HepG2 (cell line): ENCODE measurements around the gene CNPPD1. TPM values are rescaled to one million over a fixed set of nuclear protein-coding genes. Genes with fewer than 3 reads are reported as not detected.

ENCODE experiments used
- ATF7 ChIP-seq, 2 experiments: fragments of 450-650 bp in 1 of 2; sonication (generic) in 1 of 2; formaldehyde crosslinking in 1 of 2; IDR thresholded peaks; 2 replicates each; pipeline versions ENCODE4 v1.4.0 to v1.6.1; 2016 to 2020; ENCODE audit warnings: antibody characterized with exemption in 1 of 2, mild to moderate bottlenecking in 1 of 2, missing genetic modification reagents in 1 of 2
- BCL6 ChIP-seq: IDR thresholded peaks from 2 replicates; pipeline ENCODE4 v1.6.1; 2016; ENCODE audit warnings: missing genetic modification reagents, missing compliant biosample characterization
- GFI1 ChIP-seq: sonication (generic); formaldehyde crosslinking; IDR thresholded peaks from 2 replicates; pipeline ENCODE4 v1.5.0; 2020; ENCODE audit warnings: missing genetic modification reagents, mild to moderate bottlenecking, borderline replicate concordance
- HDAC1 ChIP-seq: sonication (generic); formaldehyde crosslinking; IDR thresholded peaks from 2 replicates; pipeline ENCODE4 v1.5.1; 2020; ENCODE audit warnings: mild to moderate bottlenecking, missing genetic modification reagents
- HHEX ChIP-seq: IDR thresholded peaks from 2 replicates; pipeline ENCODE4 v1.6.1; 2016; ENCODE audit warnings: control low read depth
- SALL2 ChIP-seq: sonication (generic); formaldehyde crosslinking; IDR thresholded peaks from 2 replicates; pipeline ENCODE4 v1.8.1; 2023; ENCODE audit warnings: mild to moderate bottlenecking, missing genetic modification reagents, inconsistent platforms
- SP5 ChIP-seq: IDR thresholded peaks from 2 replicates; pipeline ENCODE4 v1.6.1; 2016; ENCODE audit warnings: low read depth, borderline replicate concordance
- TAF15 ChIP-seq: fragments of 200-400 bp; formaldehyde crosslinking; IDR thresholded peaks from one replicate; pipeline ENCODE4 v1.6.1; 2018; ENCODE audit warnings: mild to moderate bottlenecking, low read depth, low read length; ENCODE audit not compliant: poor library complexity, severe bottlenecking
- ZNF432 ChIP-seq: sonication (generic); formaldehyde crosslinking; IDR thresholded peaks from 2 replicates; pipeline ENCODE4 v1.5.0; 2020; ENCODE audit warnings: missing genetic modification reagents, mild to moderate bottlenecking, borderline replicate concordance
- ZNF510 ChIP-seq: sonication (generic); formaldehyde crosslinking; IDR thresholded peaks from 2 replicates; pipeline ENCODE4 v1.4.0; 2020; ENCODE audit warnings: low read depth, mild to moderate bottlenecking, missing genetic modification reagents
- ZNF549 ChIP-seq: sonication (generic); formaldehyde crosslinking; IDR thresholded peaks from 2 replicates; pipeline ENCODE4 v1.5.0; 2020; ENCODE audit warnings: missing genetic modification reagents
- ZNF7 ChIP-seq: IDR thresholded peaks from 2 replicates; pipeline ENCODE4 v1.6.1; 2016; ENCODE audit warnings: missing biosample characterization, missing genetic modification reagents
- ZNF737 ChIP-seq: sonication (generic); formaldehyde crosslinking; IDR thresholded peaks from 2 replicates; pipeline ENCODE4 v1.5.0; 2020; ENCODE audit warnings: missing genetic modification reagents, mild to moderate bottlenecking, borderline replicate concordance
- ZNF766 ChIP-seq: sonication (generic); formaldehyde crosslinking; IDR thresholded peaks from 2 replicates; pipeline ENCODE4 v1.5.0; 2020; ENCODE audit warnings: missing genetic modification reagents, borderline replicate concordance
- polyA plus RNA-seq, 8 experiments: library from polyadenylated mRNA; depleted of rRNA in 3 of 8; stranded (reverse) in 7 of 8; unstranded in 1 of 8; fragments of >200 nt; fragmentation: Illumina TruSeq in 4 of 8; extraction: Trizol in 4 of 8; gene quantifications; 2 replicates each; pipeline versions ENCODE4 v1.2.1 to v1.2.3, GENCODE V29; 2011 to 2016; ENCODE audit warnings: low read depth in 4 of 8, missing spikeins in 1 of 8, mixed read lengths in 1 of 8; ENCODE audit not compliant: insufficient read depth in 1 of 8
- total RNA-seq, 5 experiments: library from RNA; depleted of rRNA; stranded (reverse); fragments of >200 nt; fragmentation: Illumina TruSeq; extraction: Trizol; gene quantifications; 2 replicates each; pipeline ENCODE4 v1.2.3, GENCODE V29; 2016; ENCODE audit warnings: low read depth in 1 of 5
- TF ChIP-seq, protein P1 (sequence below), 2 experiments: sonication (generic) in 1 of 2; formaldehyde crosslinking in 1 of 2; IDR thresholded peaks; 2 replicates each; pipeline versions ENCODE4 v1.6.1 to v1.9.0; 2014 to 2022; ENCODE audit warnings: antibody characterized with exemption in 1 of 2, borderline replicate concordance in 1 of 2, inconsistent platforms in 1 of 2, low read depth in 1 of 2, missing genetic modification reagents in 1 of 2
- TF ChIP-seq, protein P2 (sequence below): sonication (generic); formaldehyde crosslinking; IDR thresholded peaks from 2 replicates; pipeline ENCODE4 v1.4.0; 2020; ENCODE audit warnings: low read depth, mild to moderate bottlenecking, missing genetic modification reagents
- TF ChIP-seq, protein P3 (sequence below): sonication (generic); formaldehyde crosslinking; conservative IDR thresholded peaks from 2 replicates; pipeline ENCODE4 v1.8.0; 2022; ENCODE audit warnings: missing genetic modification reagents
- TF ChIP-seq, protein P4 (sequence below): sonication (generic); formaldehyde crosslinking; IDR thresholded peaks from 2 replicates; pipeline ENCODE4 v1.5.1; 2020; ENCODE audit warnings: missing genetic modification reagents, mild to moderate bottlenecking, borderline replicate concordance

The CNPPD1 gene
- total and polyA plus RNA-seq, 2 of the 13 experiments (the other 11 are each of a cell fraction or from before 2014, with no cell fraction given): 35.5 to 49.4 TPM

DNA sequence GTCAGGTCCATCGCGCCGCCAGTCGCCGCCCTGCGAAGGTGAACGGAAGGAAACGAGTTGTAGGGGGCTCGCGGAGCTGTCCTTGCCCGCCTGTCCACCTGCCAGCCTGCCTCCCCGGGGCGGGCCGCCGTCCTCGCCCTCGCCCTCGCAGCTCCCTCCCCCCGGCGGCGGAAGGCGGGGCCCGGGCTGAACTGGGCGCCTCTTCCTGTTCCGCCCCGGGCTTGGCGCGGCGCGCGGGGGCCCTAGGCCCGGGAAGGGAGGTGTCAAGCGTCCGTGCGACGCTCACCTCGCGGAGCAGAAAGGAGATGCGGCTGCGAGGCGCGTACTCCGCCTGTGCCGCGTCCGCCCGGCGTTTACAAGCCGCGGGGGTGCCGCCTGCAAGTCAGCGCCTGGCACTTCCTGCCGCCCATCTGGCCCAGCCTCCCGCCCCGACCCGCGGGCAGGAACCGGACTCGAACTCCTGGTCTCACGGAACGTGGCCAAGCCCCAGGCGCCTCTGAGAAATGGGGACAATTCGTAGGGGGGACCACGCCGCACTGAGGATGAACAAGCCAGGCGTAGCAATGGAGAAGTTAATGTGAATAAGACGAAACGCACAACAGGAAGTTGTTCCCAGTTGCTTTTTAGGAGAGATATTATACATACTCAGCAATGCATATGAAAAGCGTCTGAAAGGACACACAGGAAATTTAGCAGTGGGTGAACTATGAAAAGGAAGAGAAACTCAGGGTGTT, at the start of gene CNPPD1 (continued):
- TF ChIP-seq, protein P1, sequence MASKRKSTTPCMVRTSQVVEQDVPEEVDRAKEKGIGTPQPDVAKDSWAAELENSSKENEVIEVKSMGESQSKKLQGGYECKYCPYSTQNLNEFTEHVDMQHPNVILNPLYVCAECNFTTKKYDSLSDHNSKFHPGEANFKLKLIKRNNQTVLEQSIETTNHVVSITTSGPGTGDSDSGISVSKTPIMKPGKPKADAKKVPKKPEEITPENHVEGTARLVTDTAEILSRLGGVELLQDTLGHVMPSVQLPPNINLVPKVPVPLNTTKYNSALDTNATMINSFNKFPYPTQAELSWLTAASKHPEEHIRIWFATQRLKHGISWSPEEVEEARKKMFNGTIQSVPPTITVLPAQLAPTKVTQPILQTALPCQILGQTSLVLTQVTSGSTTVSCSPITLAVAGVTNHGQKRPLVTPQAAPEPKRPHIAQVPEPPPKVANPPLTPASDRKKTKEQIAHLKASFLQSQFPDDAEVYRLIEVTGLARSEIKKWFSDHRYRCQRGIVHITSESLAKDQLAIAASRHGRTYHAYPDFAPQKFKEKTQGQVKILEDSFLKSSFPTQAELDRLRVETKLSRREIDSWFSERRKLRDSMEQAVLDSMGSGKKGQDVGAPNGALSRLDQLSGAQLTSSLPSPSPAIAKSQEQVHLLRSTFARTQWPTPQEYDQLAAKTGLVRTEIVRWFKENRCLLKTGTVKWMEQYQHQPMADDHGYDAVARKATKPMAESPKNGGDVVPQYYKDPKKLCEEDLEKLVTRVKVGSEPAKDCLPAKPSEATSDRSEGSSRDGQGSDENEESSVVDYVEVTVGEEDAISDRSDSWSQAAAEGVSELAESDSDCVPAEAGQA (IDR thresholded peaks at IDR 0.05; ENCODE audit: low read depth): no peak
- TF ChIP-seq, protein P1 (CRISPR knock-in tag; IDR thresholded peaks at IDR 0.05; ENCODE audit: borderline replicate concordance): no peak; the same call in 1 of the 2 replicates
- peak; percentile 68 for TF ChIP-seq TAF15
- TF ChIP-seq ZNF510 (CRISPR knock-in tag): 0 out of 2 replicates have a peak, but pooled peaks have one; percentile 36
- TF ChIP-seq SP5 (CRISPR knock-in tag): peak; percentile 93
- TF ChIP-seq GFI1 (CRISPR knock-in tag): peak; percentile 79; the same call in 1 of the 2 replicates
- 0 out of 2 replicates have a peak, but pooled peaks have one; percentile 24 for TF ChIP-seq ZNF7 (CRISPR knock-in tag)
- TF ChIP-seq, protein P2, sequence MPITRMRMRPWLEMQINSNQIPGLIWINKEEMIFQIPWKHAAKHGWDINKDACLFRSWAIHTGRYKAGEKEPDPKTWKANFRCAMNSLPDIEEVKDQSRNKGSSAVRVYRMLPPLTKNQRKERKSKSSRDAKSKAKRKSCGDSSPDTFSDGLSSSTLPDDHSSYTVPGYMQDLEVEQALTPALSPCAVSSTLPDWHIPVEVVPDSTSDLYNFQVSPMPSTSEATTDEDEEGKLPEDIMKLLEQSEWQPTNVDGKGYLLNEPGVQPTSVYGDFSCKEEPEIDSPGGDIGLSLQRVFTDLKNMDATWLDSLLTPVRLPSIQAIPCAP (CRISPR knock-in tag): peak; percentile 74; the same call in 1 of the 2 replicates
- TF ChIP-seq ZNF766 (CRISPR knock-in tag): peak; percentile 89
- TF ChIP-seq HDAC1 (CRISPR knock-in tag): peak; percentile 94
- TF ChIP-seq SALL2: peak; percentile 99
- TF ChIP-seq, protein P3, sequence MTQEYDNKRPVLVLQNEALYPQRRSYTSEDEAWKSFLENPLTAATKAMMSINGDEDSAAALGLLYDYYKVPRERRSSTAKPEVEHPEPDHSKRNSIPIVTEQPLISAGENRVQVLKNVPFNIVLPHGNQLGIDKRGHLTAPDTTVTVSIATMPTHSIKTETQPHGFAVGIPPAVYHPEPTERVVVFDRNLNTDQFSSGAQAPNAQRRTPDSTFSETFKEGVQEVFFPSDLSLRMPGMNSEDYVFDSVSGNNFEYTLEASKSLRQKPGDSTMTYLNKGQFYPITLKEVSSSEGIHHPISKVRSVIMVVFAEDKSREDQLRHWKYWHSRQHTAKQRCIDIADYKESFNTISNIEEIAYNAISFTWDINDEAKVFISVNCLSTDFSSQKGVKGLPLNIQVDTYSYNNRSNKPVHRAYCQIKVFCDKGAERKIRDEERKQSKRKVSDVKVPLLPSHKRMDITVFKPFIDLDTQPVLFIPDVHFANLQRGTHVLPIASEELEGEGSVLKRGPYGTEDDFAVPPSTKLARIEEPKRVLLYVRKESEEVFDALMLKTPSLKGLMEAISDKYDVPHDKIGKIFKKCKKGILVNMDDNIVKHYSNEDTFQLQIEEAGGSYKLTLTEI (CRISPR knock-in tag): no peak
- TF ChIP-seq, protein P4, sequence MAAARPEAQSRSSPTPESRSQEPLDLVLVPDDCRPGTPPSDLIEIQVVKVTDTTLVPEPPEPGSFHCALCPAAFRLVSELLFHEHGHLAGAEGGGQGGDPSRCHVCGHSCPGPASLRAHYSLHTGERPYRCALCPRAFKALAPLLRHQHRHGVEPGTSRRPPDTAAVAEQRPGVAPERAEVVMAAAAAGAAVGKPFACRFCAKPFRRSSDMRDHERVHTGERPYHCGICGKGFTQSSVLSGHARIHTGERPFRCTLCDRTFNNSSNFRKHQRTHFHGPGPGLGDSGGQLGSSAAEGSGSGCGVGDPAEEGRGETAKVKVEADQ (CRISPR knock-in tag): peak; percentile 72; the same call in 1 of the 2 replicates
- peak; percentile 83; the same call in 1 of the 2 replicates for TF ChIP-seq ZNF737 (CRISPR knock-in tag)
- TF ChIP-seq ZNF549: peak; percentile 73; the same call in 1 of the 2 replicates
- TF ChIP-seq HHEX: no peak
- peak; percentile 64 for TF ChIP-seq BCL6 (CRISPR knock-in tag)
- 0 out of 2 replicates have a peak, but pooled peaks have one; percentile 14 for TF ChIP-seq ZNF432 (CRISPR knock-in tag)
- no peak for TF ChIP-seq ATF7 (IDR thresholded peaks at IDR 0.05)
- no peak for TF ChIP-seq ATF7 (CRISPR knock-in tag; IDR thresholded peaks at IDR 0.05)
